Measurements from ENCODE around the gene ARHGEF28. TPM values are rescaled to one million over a fixed set of nuclear protein-coding genes. Genes with fewer than 3 reads are reported as not detected.

Gene ARHGEF28
- total and polyA plus RNA-seq, 10 of the 15 experiments (the other 5 are each of a cell fraction or from before 2014, with no cell fraction given), result 0.10 to 0.72 (median 0.22) TPM; not detected in 2

GRCh38 chr5:73897893-73898292 lies 271.9 kb downstream of the ARHGEF28 start (continued):
- TF ChIP-seq, protein P1, sequence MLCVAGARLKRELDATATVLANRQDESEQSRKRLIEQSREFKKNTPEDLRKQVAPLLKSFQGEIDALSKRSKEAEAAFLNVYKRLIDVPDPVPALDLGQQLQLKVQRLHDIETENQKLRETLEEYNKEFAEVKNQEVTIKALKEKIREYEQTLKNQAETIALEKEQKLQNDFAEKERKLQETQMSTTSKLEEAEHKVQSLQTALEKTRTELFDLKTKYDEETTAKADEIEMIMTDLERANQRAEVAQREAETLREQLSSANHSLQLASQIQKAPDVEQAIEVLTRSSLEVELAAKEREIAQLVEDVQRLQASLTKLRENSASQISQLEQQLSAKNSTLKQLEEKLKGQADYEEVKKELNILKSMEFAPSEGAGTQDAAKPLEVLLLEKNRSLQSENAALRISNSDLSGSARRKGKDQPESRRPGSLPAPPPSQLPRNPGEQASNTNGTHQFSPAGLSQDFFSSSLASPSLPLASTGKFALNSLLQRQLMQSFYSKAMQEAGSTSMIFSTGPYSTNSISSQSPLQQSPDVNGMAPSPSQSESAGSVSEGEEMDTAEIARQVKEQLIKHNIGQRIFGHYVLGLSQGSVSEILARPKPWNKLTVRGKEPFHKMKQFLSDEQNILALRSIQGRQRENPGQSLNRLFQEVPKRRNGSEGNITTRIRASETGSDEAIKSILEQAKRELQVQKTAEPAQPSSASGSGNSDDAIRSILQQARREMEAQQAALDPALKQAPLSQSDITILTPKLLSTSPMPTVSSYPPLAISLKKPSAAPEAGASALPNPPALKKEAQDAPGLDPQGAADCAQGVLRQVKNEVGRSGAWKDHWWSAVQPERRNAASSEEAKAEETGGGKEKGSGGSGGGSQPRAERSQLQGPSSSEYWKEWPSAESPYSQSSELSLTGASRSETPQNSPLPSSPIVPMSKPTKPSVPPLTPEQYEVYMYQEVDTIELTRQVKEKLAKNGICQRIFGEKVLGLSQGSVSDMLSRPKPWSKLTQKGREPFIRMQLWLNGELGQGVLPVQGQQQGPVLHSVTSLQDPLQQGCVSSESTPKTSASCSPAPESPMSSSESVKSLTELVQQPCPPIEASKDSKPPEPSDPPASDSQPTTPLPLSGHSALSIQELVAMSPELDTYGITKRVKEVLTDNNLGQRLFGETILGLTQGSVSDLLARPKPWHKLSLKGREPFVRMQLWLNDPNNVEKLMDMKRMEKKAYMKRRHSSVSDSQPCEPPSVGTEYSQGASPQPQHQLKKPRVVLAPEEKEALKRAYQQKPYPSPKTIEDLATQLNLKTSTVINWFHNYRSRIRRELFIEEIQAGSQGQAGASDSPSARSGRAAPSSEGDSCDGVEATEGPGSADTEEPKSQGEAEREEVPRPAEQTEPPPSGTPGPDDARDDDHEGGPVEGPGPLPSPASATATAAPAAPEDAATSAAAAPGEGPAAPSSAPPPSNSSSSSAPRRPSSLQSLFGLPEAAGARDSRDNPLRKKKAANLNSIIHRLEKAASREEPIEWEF (IDR thresholded peaks at IDR 0.05; ENCODE audit: insufficient replicate concordance, low read depth, low read length), result no peak
- no peak for TF ChIP-seq CEBPB (IDR thresholded peaks at IDR 0.05; ENCODE audit: borderline replicate concordance in 1 of 2, low read depth in 2 of 2, low read length in 2 of 2)
- no peak for TF ChIP-seq ZNF24 (IDR thresholded peaks at IDR 0.05)
- TF ChIP-seq ZNF207 (IDR thresholded peaks at IDR 0.05; ENCODE audit: borderline replicate concordance), result no peak
- TF ChIP-seq IKZF1 (conservative IDR thresholded peaks at IDR 0.05), result no peak

GRCh38 chr5:73899055-73899454 lies 273.1 kb downstream of the ARHGEF28 start:
- no peaks in the 10 kb centered on the region for H3K79me2 ChIP-seq (ENCODE audit: control insufficient read depth, insufficient read depth, low read length)
- ChIA-PET CTCF (interaction anchor here (0.6 to 2.9 kb wide), 9 partner anchors 12 to 750 kb away, joined by 3 to 16 read pairs (median 3); no protein-coding TSS in a partner anchor), POLR2A (interaction anchor here (0.5 to 0.7 kb wide), 4 partner anchors 208 to 323 kb away, joined by 3 to 5 read pairs (median 4); no protein-coding TSS in a partner anchor), SMC1A (ENCODE audit: uncharacterized antibody, unreplicated experiment) (interaction anchor here (0.8 to 2.3 kb wide), 9 partner anchors 13 to 735 kb away, joined by 4 to 7 read pairs (median 4); no protein-coding TSS in a partner anchor), RAD21 (ENCODE audit: unreplicated experiment) (interaction anchor here (1.0 to 2.1 kb wide), 8 partner anchors 103 to 750 kb away, joined by 3 to 10 read pairs (median 4); partner anchors contain the start of gene ENC1)
- DNase-seq (ENCODE audit: low read depth, low spot score) (peak; percentile 75), ATAC-seq (peak; percentile 92), FAIRE-seq (peak; percentile 92)
- H3K27ac ChIP-seq (ENCODE audit: control insufficient read depth, insufficient read depth), result no peak overlapping the region
- H3K4me3 ChIP-seq, result peak overlapping the region; percentile 4; the same call in 1 of the 2 replicates
- no TSS peak for BruUV-seq (replicated peaks)
- no peaks in the 10 kb centered on the region for H4K20me1 ChIP-seq (ENCODE audit: control insufficient read depth, insufficient read depth)
- no peaks in the 10 kb centered on the region; a peak in 1 of 4 replicates for H3K27me3 ChIP-seq (replicated peaks in 1 of 2; ENCODE audit: control insufficient read depth in 2 of 2, insufficient read depth in 2 of 2, low read length in 1 of 2)
- in situ Hi-C loops (cut with MboI) (no loop called here), intact Hi-C loops (cut with micrococcal nuclease; ENCODE audit: unreplicated experiment) (loop anchor here (2.0 to 5.0 kb wide), 2 partner anchors 107 to 308 kb away; no protein-coding TSS in a partner anchor)
- H3K9me3 ChIP-seq (replicated peaks; ENCODE audit: control insufficient read depth, insufficient read depth, low read length), result no peaks in the 10 kb centered on the region; the same call in 2 of the 3 replicates
- 2% methylated on average over 9 of the region's 9 CpGs for WGBS (ENCODE audit: insufficient coverage, insufficient replicate concordance, low lambda C conversion rate, missing lambda C conversion rate)
- H3K4me2 ChIP-seq (ENCODE audit: control insufficient read depth, insufficient read depth), result peak overlapping the region; percentile 68
- no peak overlapping the region for H3K9ac ChIP-seq (ENCODE audit: control insufficient read depth, insufficient read depth, low read length)
- H3K4me1 ChIP-seq (ENCODE audit: control insufficient read depth, insufficient read depth, low read length), result peaks cover 12% of the 10 kb centered on the region
- H2AFZ ChIP-seq (ENCODE audit: control insufficient read depth, low read depth, low read length), result no peak overlapping the region
- H3K36me3 ChIP-seq (ENCODE audit: control insufficient read depth in 2 of 2, insufficient read depth in 2 of 2, low read length in 1 of 2), result no peaks in the 10 kb centered on the region; a peak in 1 of 4 replicates
- TF ChIP-seq, protein P2, sequence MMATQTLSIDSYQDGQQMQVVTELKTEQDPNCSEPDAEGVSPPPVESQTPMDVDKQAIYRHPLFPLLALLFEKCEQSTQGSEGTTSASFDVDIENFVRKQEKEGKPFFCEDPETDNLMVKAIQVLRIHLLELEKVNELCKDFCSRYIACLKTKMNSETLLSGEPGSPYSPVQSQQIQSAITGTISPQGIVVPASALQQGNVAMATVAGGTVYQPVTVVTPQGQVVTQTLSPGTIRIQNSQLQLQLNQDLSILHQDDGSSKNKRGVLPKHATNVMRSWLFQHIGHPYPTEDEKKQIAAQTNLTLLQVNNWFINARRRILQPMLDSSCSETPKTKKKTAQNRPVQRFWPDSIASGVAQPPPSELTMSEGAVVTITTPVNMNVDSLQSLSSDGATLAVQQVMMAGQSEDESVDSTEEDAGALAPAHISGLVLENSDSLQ (IDR thresholded peaks at IDR 0.05), result no peak
- no peak for TF ChIP-seq ZBED1 (IDR thresholded peaks at IDR 0.05; ENCODE audit: borderline replicate concordance)
- peak; percentile 65; the same call in 1 of the 3 replicates for TF ChIP-seq POU2F2 (IDR thresholded peaks at IDR 0.05; ENCODE audit: borderline replicate concordance, low read depth, low read length)
- TF ChIP-seq, protein P3, sequence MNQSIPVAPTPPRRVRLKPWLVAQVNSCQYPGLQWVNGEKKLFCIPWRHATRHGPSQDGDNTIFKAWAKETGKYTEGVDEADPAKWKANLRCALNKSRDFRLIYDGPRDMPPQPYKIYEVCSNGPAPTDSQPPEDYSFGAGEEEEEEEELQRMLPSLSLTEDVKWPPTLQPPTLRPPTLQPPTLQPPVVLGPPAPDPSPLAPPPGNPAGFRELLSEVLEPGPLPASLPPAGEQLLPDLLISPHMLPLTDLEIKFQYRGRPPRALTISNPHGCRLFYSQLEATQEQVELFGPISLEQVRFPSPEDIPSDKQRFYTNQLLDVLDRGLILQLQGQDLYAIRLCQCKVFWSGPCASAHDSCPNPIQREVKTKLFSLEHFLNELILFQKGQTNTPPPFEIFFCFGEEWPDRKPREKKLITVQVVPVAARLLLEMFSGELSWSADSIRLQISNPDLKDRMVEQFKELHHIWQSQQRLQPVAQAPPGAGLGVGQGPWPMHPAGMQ (IDR thresholded peaks at IDR 0.05; ENCODE audit: borderline replicate concordance), result no peak

Measured in GM12878 (cell line).